ENCODE measurements around the gene PODNL1.

Gene PODNL1, protein sequence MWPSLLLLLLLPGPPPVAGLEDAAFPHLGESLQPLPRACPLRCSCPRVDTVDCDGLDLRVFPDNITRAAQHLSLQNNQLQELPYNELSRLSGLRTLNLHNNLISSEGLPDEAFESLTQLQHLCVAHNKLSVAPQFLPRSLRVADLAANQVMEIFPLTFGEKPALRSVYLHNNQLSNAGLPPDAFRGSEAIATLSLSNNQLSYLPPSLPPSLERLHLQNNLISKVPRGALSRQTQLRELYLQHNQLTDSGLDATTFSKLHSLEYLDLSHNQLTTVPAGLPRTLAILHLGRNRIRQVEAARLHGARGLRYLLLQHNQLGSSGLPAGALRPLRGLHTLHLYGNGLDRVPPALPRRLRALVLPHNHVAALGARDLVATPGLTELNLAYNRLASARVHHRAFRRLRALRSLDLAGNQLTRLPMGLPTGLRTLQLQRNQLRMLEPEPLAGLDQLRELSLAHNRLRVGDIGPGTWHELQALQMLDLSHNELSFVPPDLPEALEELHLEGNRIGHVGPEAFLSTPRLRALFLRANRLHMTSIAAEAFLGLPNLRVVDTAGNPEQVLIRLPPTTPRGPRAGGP
- 0 to 0.07 reads per million in 2 donors for total RNA-seq

DNA sequence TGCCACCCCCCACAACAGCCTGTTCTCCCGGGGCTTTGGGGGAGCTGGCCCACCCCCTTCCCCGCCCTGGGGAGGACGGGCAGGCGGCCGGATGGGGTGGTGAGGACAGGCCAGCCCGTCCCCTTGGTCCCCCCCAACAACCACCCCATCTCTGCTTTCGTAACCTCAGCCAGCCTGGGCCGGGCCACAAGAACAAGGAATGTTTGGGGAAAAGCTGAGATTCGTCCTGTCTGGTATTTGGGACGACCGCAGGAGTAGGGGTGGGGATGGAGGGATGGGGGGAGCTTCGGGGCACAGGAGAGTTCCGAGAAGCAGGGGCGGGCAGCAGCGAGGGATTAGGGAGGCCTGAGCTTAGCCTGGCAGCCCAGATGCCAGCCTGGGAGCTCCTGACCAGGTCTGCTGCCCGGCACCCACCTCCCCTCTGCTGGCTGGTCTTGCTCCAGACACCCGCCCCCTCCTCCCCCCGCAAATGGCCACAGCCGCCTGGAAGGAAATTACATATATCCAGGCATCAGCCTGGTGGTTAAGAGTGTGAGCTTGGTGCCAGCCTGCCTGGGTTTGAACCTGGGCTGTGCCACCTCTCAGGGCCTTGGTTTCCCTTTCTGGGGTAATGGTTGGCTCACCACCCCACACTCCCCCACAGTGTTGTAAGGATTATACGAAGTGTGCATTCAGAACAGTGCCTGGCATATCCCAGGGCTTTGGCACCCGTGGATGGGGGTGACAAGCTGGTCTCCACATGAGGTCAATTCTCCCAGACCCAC, at the start of gene PODNL1:
Gene PODNL1 (minus strand): TSS at position 117 of the 764 bp plus-strand sequence. CDS start 236 bp downstream, outside the sequence.
- no peak for DNase-seq

DNA sequence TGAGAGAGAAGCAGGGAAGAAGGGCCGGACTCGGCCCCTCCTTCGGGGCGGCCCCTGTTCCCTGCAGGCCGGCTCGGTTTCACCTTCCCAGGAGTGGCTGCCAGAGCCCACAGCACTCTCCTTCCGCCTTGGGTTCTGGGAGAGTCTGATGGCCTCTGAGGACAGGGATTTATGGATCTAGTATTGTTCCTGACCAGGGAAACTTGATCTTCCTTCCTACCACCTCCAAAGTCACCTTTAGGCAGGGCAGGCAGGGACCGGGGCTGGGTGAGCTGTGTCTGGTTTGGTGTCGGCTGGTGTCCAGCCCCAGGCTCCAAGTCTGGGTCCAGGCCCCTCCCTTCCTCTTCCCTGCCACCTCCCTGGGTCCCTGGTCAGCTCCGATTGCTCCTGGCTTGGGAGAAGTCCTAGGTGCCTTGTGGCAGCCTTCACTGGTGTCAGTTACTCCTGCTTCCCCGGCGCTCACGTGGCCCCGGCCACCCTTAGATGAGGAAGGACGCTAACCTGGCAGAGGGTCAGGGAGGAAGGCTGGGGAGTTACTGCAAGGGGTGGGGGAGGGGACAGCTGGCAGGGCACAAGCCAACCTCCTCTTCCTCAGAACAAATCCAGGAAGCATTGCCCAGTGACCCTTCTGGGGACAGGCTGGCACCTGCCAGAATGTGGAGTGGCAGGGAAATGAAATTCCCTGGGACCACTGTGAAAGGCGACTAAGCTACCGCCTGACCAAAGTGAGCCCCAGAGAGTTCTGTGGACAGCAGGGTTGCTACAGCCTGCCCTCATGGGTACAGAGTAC, 49.1 kb upstream of the PODNL1 start:
- no peak for DNase-seq

DNA sequence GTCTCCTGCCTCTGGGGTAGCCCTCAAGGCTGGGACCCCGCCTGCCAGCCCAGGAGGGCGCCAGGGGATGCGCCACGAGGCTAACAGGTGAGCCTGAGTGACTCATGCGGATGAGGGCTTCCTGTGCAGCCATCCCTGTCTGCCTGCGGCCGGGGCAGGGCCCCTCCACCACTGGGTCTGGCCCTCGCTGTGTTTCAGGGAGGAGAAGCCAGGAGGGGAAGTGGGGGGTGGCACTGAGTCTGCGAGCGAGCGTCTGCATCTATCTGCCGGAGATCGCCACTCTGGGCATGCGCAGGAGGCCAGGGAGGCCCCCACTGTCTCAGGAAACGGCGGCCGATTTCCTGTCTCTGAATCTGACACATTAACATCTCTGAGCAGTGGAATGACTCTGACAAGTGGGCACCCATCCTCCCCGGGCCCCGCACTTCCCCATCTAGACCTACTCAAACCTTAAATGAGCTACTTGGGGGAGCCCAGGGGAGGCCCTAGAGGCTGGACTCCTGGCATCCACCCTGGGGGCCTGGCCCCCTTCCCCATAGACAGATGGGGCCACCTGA, 48.2 kb upstream of the PODNL1 start:
- peak; percentile 99 for DNase-seq

DNA sequence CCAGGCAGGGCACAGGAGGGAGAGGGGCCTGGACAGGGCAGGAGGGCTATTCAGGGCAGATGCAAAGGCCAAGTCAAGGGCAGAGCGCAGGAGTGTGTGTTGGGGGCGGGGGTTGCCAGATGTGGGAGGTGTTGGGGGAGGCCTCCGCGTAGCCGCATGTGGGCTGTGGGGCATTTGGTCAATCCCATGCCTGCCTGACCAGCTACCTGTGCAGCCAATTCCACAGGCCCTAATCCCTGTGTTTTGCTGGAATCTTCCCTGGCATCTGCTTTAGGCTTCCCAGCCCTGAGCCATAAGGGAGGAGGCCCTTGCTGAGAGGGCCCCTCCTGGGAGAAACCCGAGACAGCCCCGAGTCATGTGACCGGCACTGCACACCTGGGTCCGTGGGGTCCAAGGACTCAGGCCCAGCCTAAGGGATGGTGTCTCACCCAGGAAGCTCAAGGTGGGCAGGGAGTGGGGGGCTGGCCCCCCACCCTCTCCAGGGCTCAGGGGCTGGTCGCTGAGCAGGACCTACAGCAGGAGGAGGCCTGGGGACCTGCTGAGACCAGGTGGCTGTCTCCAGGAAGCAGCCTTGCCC, 47.6 kb upstream of the PODNL1 start:
- DNase-seq: no peak

DNA sequence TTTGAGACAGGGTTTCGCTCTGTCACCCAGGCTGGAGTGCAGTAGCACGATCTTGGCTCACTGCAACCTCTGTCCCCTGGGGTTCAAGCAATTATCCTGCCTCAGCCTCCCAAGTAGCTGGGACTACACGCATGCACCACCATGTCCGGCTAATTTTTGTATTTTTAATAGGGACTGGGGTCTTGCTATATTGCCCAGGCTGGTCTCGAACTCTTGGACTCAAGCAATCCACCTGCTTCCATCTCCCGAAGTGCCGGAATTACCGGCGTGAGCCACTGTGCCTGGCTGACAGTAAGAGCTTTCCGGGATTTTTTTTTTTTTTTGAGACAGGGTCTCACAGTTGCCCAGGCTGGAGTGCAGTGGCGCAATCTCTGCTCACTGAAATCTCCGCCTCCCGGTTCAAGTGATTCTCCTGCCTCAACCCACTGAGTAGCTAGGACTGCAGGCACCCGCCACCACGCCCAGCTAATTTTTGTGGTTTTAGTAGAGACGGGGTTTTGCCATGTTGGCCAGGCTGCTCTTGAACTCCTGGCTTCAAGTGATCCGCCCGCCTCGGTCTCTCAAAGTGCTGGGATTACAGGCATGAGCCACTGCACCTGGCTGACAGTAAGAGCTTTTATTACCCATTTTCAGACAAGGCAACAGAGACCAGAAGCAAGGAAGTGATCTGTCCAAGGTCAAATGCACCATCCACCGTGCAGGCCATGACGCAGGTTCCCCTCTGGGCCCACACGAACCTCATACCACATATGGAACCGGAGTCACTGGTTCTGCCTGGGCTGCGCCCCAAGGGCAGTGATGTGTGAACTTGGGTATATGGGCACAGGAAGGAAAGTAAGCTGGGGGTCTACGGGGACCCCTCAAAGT, 46.9 kb upstream of the PODNL1 start:
- DNase-seq: peak; percentile 22

DNA sequence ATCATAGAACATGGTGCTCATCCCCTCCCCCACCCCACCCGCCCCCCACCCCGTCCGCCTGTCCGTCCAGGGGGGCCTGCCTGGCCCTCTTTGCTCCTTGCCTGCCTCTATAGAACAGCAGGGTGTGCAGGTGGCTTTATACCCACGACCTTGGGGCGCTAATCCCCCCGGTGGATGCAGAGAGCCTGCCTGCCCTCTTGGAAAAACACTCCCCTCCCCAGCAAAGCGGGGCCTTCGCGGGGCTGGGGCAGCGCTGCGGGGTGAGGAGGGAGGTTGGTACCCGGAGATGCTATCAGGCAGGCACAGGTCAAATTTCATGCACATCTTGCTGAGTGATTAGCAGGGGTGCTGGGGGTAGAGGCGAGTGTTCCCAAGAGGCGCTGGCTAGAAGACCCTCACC, 46.0 kb upstream of the PODNL1 start:
- DNase-seq: no peak

DNA sequence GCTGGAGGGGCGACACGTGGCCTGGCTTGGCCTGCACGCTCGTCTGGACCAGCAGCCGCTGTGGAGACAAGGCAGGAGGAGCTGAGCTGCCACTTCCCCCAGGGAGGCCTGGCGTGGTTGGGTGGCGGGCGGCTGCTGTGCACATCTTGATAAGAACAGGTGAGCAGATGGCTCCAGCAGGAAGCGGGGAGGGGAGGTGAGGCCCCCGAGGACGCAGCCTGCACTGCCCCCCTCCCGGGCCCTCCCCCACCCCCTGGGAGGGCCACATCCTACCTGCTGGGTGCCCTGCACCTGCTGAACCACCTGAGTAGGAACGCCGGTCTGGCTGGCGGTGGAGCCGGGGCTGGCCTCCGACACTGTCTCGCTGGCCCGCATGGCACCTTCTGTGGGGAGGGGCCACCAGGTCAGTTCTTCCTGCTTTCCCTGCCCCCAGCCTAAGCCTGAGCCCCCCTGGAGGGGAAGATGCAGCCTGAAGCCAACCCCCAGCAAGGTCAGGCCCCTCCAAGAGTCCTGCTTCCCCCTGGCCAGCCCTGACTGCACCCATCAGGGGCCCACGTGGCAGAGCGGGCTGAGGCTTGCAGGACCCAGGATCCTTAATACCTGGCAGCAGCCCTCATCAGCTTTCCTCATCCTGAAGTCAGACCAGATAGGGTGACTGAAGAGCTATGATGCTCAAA, 45.1 kb upstream of the PODNL1 start:
- no peak for DNase-seq

DNA sequence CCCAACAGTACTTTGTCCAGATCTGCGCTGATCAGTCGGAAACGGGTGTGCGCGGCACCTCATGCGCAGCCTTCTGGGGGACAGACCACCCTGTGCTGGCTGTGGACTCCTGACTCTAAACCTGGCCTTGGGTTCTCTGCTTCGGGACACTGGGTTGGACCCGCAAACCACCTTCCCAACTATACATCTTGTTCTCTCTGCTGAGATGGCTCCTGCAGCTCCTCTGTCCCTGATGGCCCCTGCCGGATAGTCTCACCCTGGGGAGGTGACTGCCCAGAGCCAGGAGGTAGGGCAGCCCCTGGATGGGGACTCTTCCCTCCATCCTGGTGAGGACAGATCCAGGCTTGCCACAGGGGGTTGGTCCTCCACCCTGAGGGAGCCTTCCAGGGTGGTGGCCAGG, 44.6 kb upstream of the PODNL1 start:
- no peak for DNase-seq

DNA sequence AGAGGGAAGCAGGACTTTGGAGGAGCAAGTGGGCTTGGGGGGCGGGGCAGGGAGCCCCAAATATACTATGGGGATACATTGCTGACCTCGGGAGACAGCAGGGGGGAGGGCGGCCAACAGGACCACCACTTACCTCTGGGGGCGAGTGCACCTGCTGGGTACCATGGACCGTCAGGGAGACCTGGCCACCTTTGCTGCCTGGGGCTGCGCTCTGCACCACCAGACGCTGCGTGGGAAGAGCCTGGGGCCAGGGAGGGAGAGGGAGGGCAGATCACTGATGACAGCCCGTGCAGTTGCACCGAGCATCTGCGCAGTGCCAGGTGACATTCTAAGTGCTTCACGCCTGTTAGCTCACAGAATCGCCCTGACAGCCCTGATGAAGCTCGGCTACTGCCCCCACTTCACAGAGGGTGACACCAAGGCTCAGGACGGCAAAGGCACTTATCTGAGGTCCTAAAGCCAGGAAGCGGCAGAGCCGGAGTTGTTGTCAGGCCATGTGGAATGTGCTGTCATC, 43.8 kb upstream of the PODNL1 start:
- DNase-seq: no peak

DNA sequence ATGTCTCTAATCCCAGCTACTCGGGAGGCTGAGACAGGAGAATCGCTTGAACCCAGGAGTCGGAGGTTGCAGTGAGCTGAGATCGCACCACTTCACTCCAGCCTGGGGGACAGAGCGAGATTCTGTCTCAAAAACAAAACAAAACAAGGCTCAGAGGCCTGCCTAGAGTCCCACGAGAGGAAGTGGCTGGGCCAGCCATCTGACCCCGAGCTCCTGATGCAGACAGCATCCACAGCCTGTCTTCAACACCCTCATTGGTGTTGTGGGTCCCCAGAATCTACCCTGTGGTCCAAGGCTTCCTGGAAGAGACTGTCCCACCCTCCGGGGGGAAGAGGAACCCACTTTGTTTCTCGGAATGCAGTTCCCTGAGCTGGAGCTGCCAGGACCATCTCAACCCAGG, 43.2 kb upstream of the PODNL1 start:
- DNase-seq: no peak

DNA sequence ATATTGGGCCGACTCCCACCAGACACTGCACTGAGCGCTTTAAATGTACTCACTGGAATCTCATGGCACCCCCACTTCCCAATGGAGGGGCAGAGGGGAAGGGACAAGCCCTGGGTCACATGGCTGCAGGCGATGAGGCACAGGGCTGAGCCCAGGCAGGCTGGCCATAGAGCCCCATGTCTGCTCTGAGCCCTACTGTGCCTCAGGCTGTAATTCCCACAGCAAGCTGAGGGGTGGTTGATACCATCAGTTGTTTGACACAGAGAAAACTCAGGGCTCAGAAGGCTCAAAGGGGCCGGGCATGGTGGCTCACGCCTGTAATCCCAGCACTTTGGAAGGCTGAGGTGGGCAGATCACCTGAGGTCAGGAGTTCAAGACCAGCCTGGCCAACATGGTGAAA, 42.8 kb upstream of the PODNL1 start:
- DNase-seq: no peak

DNA sequence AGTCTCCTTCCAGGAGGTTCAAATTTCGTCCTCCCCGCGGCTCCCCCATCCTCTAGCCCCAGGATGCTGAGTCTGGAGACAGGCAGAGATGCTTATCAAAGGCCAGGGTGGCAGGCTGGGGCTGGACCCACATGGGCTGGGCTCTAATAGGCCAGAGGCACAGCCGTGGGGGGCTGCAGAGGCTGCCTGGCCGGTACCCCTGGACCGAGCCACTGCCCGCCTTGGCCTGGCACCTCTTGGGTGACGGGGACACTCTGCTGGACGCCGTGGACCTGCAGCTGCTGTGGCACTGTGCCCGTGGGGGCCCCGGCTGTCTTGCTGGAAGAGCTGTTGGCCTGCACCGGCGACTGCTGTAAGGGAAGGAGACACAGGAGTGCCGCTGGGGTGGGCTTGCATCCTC, 42.1 kb upstream of the PODNL1 start:
- no peak for DNase-seq

DNA sequence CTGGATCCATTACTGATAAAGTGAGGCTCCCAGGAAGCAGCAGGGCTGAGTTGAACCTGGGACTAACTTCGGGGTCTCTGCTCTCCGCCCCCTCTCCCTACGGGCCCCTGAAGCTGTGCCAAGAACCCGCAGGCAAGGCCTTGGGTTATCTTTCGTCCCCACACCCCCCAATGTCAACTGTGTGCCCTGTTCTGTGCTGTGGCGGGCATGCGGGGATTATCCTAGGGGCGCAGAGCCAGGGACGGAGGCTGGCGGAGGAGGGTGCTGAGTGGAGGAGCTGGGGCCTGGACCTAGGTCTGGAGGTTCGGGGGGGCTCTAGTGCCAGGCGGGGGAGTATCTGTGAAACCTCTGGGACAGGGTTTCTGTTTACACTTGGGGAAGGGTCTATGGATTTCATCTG, 41.5 kb upstream of the PODNL1 start:
- DNase-seq: no peak

DNA sequence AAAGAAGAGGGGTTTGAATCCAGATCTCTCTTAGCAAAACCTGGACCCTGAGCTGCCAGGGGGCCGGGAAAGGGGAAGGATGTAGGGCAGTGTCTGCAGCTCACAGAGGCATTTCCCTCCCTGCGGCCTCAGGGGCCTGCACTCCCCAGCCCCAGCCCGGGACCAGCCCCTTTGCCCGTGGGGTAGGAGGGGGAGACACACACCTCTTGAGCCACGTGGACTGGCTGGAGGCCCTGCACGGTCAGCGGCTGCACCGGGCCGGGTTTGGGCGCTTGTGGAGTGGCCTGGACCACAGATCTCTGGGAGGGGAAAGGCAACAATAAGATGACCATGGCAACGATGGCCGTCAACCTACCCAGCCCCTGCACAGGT, 41.0 kb upstream of the PODNL1 start:
- no peak for DNase-seq

DNA sequence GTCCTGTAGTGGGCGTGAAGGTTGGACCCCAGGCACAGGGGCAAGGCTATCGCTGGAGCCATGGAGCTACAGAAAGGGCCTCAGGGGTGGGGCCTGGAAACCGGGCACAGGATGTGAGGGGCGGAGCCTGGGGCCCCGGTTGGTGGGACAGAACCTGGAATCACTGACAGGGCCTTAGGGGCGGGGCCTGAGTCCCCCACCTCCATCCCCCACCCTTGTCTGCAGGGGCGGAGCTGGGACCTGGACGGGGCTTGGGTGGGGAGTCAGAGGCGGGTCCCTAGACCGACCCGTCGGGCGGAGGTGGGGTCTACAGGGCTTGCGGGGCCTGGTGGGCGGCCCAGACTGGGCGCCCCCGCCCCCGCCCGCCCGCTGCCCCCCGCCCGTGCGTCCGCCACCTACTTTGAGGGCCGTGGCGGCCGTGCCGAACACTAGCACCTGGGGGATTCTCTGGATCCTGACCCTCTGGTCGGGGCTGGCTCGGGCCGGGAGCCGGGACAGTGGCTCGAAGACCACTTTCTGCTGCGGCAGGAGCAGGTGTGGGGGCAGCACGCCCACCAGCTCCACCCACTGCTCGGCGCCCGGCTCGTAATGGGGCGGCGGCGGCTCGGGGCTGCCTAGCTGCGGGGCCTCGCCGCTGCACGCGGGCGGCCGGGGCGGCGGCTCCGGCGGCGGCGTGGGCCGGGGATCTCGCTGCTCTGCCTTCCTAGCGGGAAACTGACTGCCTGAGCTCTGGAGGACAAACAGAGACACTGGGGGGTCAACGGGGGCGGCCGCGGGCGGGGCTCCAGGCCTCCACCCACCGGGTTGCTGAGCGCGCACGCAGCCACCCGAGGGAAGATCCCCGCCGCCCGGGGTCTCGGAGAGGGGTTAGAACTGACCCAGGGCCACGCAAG, 40.4 kb upstream of the PODNL1 start:
- DNase-seq: no peak

DNA sequence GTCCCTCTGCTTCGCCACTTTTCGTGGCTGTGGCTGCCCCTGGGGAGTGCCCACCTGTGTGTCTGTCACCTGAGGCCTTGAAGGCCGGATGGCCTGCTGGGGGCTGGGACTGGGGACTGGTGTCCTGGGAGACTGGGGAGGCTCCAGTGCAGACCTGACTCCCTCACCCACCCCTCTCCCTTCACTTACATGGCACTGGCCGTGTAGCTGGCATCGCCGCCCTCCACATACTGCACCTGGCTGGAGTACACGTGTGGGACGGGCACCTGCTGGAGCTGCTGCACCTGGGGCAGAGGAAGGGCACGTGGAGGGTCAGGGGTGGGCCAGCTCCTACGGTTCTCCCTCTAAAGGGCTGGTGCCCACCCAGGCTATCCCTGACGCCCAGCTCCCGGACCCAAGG, 39.6 kb upstream of the PODNL1 start:
- DNase-seq: no peak

DNA sequence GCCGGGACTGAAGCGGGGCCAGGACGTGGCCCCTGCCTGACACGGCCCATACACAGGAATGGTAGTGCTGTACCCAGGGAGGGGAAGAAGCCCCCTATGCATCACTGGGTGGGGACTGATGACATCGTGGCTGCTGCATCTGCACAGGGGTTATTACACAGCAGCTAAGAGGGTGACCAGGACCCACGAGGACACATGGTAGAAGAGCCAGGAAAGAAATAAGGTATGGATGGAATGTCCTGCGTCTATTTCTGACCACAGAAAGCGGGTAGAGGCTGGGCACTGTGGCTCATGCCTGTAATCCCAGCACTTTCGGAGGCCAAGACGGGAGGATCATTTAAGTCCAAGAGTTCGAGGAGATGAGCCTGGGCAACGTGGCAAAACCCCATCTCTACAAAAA, 38.2 kb upstream of the PODNL1 start:
- DNase-seq: no peak

DNA sequence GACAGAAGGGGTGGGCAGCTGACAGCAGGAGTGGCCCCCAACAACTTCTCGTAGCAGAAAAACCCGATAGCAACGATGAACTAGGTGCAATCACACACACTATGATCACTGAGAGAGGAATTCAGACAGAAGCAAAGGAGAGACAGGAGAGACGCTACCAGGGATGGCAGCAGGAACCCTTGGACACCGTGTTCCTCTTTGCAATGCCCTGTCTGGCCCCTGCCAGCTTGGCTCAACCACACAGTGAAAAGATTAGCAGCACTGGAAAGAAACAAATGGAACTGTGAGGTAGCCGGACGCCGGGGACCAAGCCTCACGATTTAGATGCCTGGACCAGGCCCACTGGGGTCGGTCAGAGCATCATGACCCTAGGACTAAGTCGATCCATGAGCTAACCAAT, 37.7 kb upstream of the PODNL1 start:
- DNase-seq: no peak

DNA sequence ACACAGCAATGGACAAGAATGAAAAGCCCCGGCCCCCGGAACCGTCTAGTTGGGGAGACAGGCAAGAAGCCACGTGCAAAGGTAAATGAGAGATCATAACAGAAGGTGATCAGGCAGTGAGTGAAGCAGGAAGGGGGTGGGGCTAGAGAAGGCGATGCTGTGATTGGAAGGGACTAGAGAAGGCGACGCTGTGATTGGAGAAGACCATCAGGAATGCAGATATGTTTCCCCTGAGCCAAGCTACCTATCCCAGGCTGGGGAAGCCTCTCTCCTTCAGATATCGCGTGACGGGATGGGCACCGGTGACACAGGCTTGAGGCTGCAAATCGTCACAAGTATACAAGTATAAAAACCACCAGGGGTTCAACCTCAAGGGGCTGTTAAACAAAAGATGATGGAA, 35.9 kb upstream of the PODNL1 start:
- no peak for DNase-seq

All from T-helper 9 cell (primary cell).